Heart left ventricle (tissue), 16 donors: Measurements from ENCODE around the gene NAALADL2. TPM values are rescaled to one million over a fixed set of nuclear protein-coding genes. Genes with fewer than 3 reads are reported as not detected.
A peak's percentile ranks its signal among the peaks of the same experiment; 100 is the strongest.

Experiments
- ATAC-seq, 4 donors: fragments of 200-7000 bp; cut with Tn5 transposase; one replicate each; pipeline ENCODE4 v1.9.1; 2020 to 2022; ENCODE audit warnings: moderate library complexity in 4 of 4, mild to moderate bottlenecking in 3 of 4, moderate number of reproducible peaks in 1 of 4
- DNase-seq, 5 donors: peaks; one replicate each; pipeline ENCODE4 v3.0.0-alpha.2; 2020
- H3K27ac ChIP-seq, 12 donors: fragments of 200-600 bp; sonication (generic) in 4 of 12; one replicate each; pipeline versions ENCODE4 v1.5.0 to v1.8.0; 2016 to 2022; ENCODE audit warnings: mild to moderate bottlenecking in 2 of 12
- H3K27me3 ChIP-seq, 9 donors: fragments of 200-600 bp; sonication (generic) in 2 of 9; one replicate each; pipeline versions ENCODE4 v1.5.1 to v1.8.0; 2016 to 2022; ENCODE audit warnings: mild to moderate bottlenecking in 3 of 9
- H3K36me3 ChIP-seq, 9 donors: fragments of 200-600 bp; sonication (generic) in 2 of 9; one replicate each; pipeline versions ENCODE4 v1.5.0 to v1.8.0; 2018 to 2022; ENCODE audit warnings: mild to moderate bottlenecking in 2 of 9
- H3K4me1 ChIP-seq, 12 donors: fragments of 200-600 bp; sonication (generic) in 4 of 12; one replicate each; pipeline versions ENCODE4 v1.5.0 to v1.8.0; 2016 to 2022; ENCODE audit warnings: mild to moderate bottlenecking in 3 of 12
- H3K4me3 ChIP-seq, 12 donors: fragments of 200-600 bp; sonication (generic) in 4 of 12; one replicate each; pipeline versions ENCODE4 v1.5.0 to v1.8.0; 2017 to 2022; ENCODE audit warnings: mild to moderate bottlenecking in 9 of 12, moderate library complexity in 4 of 12
- H3K9me3 ChIP-seq, 12 donors: fragments of 200-600 bp; sonication (generic) in 4 of 12; one replicate each; pipeline versions ENCODE4 v1.5.0 to v1.8.0; 2016 to 2022; ENCODE audit warnings: mild to moderate bottlenecking in 1 of 12
- CTCF ChIP-seq, 12 donors: fragments of 200-600 bp; sonication (generic) in 4 of 12; IDR thresholded peaks; one replicate each; pipeline versions ENCODE4 v1.5.0 to v1.8.0; 2018 to 2022; ENCODE audit warnings: antibody characterized with exemption in 12 of 12, mild to moderate bottlenecking in 5 of 12
- POLR2A ChIP-seq, 2 donors: fragments of 450-650 bp; IDR thresholded peaks; one replicate each; pipeline ENCODE4 v1.6.1; 2017; ENCODE audit warnings: antibody characterized with exemption in 2 of 2, mild to moderate bottlenecking in 2 of 2, moderate library complexity in 2 of 2
- WGBS, 4 donors: extraction: QIAGEN DNeasy Blood & Tissue Kit in 2 of 4; methylation state at CpG; one replicate each; pipeline versions ENCODE4 v1.1.5 to v1.1.7; 2013 to 2018; 5-methylcytosine and 5-hydroxymethylcytosine counted together
- intact Hi-C, 10 donors: fragments of 100-400 bp; cut with DNase I; formaldehyde crosslinking; loops; one replicate each; pipeline versions ENCODE4 v1.11.1 to v1.14.2; 2022
- polyA plus RNA-seq, 2 donors: library from polyadenylated mRNA; stranded (reverse); fragments of 200-250 nt; gene quantifications; one replicate each; pipeline ENCODE4 v1.2.3, GENCODE V29; 2013
- total RNA-seq, 9 donors: library from RNA; depleted of rRNA in 2 of 9; stranded (reverse); fragments of >200 nt in 2 of 9; fragmentation: NEBNext Ultra II Directional in 3 of 9; extraction: Animal tissue kit (Norgen Biotek cat#: 25700) in 3 of 9; gene quantifications; one replicate each; pipeline versions ENCODE4 v1.1.0 to v1.2.4, GENCODE V29; 2016 to 2023
- donor health status: ischemic (EF 13 %, LVEDD 7.1; RV severe dilation, severe dysfunction).
- donor health status: healthy with polysubstance abuse.
- donor health status: DM: no; HTN: yes; CAD: no.
- donor health status: DM: no; HTN: no; CAD: no.
- donor health status: ischemic (EF 25% LVEDD 6.9; RV normal size, moderate dysfunction).
- donor health status: ischemic (EF 25% LVEDD 5.7; RV mildly dilated, moderate dysfunction).
- donor health status: healthy.
- donor health status: DM: yes; HTN: yes; CAD: no.
- donor health status: ischemic (EF 35%, LVEDD 5.7; RV mildly dilated, moderate dysfunction).
- donor health status: nonischemic (EF 11% LVEDD 7.7; RV severe dilation, severe dysfunction).
- donor health status: DM: yes; HTN: yes; CAD: no.
- donor health status: PGD.
- donor health status: ischemic (EF 29% LVEDD 5.4; RV normal size, mild dysfunction).
- donor health status: nonischemic (EF 23%, LVEDD 6.1; RV moderate dilation, normal function).

Gene NAALADL2
- total and polyA plus RNA-seq, 11 donors = 0.23 to 8.5 (median 3.0) TPM

GRCh38 chr3:175304404-175304803 lies 445.3 kb downstream of the NAALADL2 start:
- H3K4me1 ChIP-seq = peaks cover 0 to 6% (median 0%) of the 10 kb centered on the region in 12 donors
- DNase-seq (peak in 4 of 5 donors; percentile 18 to 33 (median 22)), ATAC-seq (peak in 3 of 4 donors; percentile 55 to 81 (median 68))
- intact Hi-C loops = no loop called here
- no peaks in the 10 kb centered on the region for H3K27me3 ChIP-seq
- TF ChIP-seq CTCF (IDR thresholded peaks at IDR 0.05) (no peak), POLR2A (IDR thresholded peaks at IDR 0.05) (no peak)
- 37 to 56% (median 54%) methylated on average over 2 of the region's 2 CpGs for WGBS, 4 donors
- no peaks in the 10 kb centered on the region for H3K36me3 ChIP-seq
- H3K4me3 ChIP-seq = no peak overlapping the region
- H3K9me3 ChIP-seq = peaks cover 0 to 10% (median 0%) of the 10 kb centered on the region in 12 donors
- H3K27ac ChIP-seq = peak overlapping the region in 4 of 12 donors; percentile 1 to 57 (median 12)

GRCh38 chr3:175307642-175308041 lies 448.5 kb downstream of the NAALADL2 start:
- Histone ChIP-seq H3K4me3 (peak overlapping the region in 6 of 12 donors; percentile 6 to 36 (median 24)), H3K27me3 (no peaks in the 10 kb centered on the region), H3K4me1 (peaks cover 0 to 6% (median 0%) of the 10 kb centered on the region in 12 donors), H3K36me3 (no peaks in the 10 kb centered on the region), H3K27ac (no peak overlapping the region), H3K9me3 (no peaks in the 10 kb centered on the region)
- ATAC-seq (no peak), DNase-seq (no peak)
- TF ChIP-seq POLR2A (IDR thresholded peaks at IDR 0.05) (no peak), CTCF (IDR thresholded peaks at IDR 0.05) (no peak)
- intact Hi-C loops = no loop called here

GRCh38 chr3:175308097-175308496 lies 449.0 kb downstream of the NAALADL2 start:
- Histone ChIP-seq H3K36me3 (no peaks in the 10 kb centered on the region), H3K4me1 (peaks cover 0 to 6% (median 0%) of the 10 kb centered on the region in 12 donors), H3K4me3 (peak overlapping the region in 6 of 12 donors; percentile 6 to 36 (median 24)), H3K27me3 (no peaks in the 10 kb centered on the region), H3K9me3 (no peaks in the 10 kb centered on the region), H3K27ac (no peak overlapping the region)
- ATAC-seq (no peak), DNase-seq (no peak)
- TF ChIP-seq CTCF (IDR thresholded peaks at IDR 0.05) (no peak), POLR2A (IDR thresholded peaks at IDR 0.05) (no peak)
- WGBS, 4 donors = 55 to 60% (median 56%) methylated on average over 6 of the region's 6 CpGs
- intact Hi-C loops = no loop called here

- DNase-seq (no peak), ATAC-seq (no peak)
- H3K27me3 ChIP-seq = no peaks in the 10 kb centered on the region
- H3K4me3 ChIP-seq = no peak overlapping the region
- 94 to 97% (median 95%) methylated on average over 2 of the region's 2 CpGs for WGBS, 4 donors
- TF ChIP-seq POLR2A (IDR thresholded peaks at IDR 0.05) (no peak), CTCF (IDR thresholded peaks at IDR 0.05) (no peak)
- no peak overlapping the region for H3K27ac ChIP-seq
- no peaks in the 10 kb centered on the region for H3K4me1 ChIP-seq
- intact Hi-C loops = no loop called here
- H3K36me3 ChIP-seq = no peaks in the 10 kb centered on the region
- no peaks in the 10 kb centered on the region for H3K9me3 ChIP-seq
Observed at GRCh38 chr3:175310046-175310445, 450.9 kb downstream of the NAALADL2 start.
